PC-9 (cell line): Measurements from ENCODE around the gene ABCA2. TPM values are rescaled to one million over a fixed set of nuclear protein-coding genes. Genes with fewer than 3 reads are reported as not detected.

Experiments used
- BruUV-seq: library from RNA; stranded (reverse); fragments of 400-500 nt; replicated peaks from 2 replicates; lab custom pipeline; 2021; lab: Mats Ljungman, UMichigan
- CTCF ChIA-PET: fragments of 300-600 bp; sonication (Branson Sonifier 250); formaldehyde crosslinking; loops from one replicate; lab custom pipeline; 2022; ENCODE audit warnings: antibody characterized with exemption; lab: Charles Lee
- POLR2A ChIA-PET: fragments of 300-600 bp; sonication (Branson Sonifier 250); formaldehyde crosslinking; loops from one replicate; lab custom pipeline; 2022; ENCODE audit warnings: antibody characterized with exemption; ENCODE audit not compliant: unreplicated experiment; lab: Charles Lee
- DNase-seq, 2 experiments: peaks; one replicate each; pipeline versions ENCODE4 v3.0.0 to v3.0.0-alpha.2; 2015 to 2022; ENCODE audit warnings: mixed read lengths in 1 of 2
- H2AFZ ChIP-seq: fragments of 200-600 bp; sonication (generic); 2 replicates; pipeline ENCODE4 v1.8.1; 2017; ENCODE audit warnings: antibody characterized with exemption
- H3F3A ChIP-seq: fragments of 200-600 bp; sonication (generic); 2 replicates; pipeline ENCODE4 v1.8.1; 2017; ENCODE audit warnings: antibody characterized with exemption, mild to moderate bottlenecking, low read depth; ENCODE audit not compliant: insufficient read depth
- H3K27ac ChIP-seq: fragments of 200-600 bp; sonication (generic); 2 replicates; pipeline ENCODE4 v1.6.1; 2016; ENCODE audit warnings: mixed run types
- H3K27me3 ChIP-seq: fragments of 200-600 bp; sonication (generic); 2 replicates; pipeline ENCODE4 v1.6.1; 2016; ENCODE audit warnings: low read depth, mixed run types; ENCODE audit not compliant: insufficient read depth
- H3K36me3 ChIP-seq: fragments of 200-600 bp; sonication (generic); 2 replicates; pipeline ENCODE4 v1.6.1; 2016; ENCODE audit warnings: low read depth, mixed run types
- H3K4me1 ChIP-seq: fragments of 200-600 bp; sonication (generic); replicated peaks from 2 replicates; pipeline ENCODE4 v1.6.1; 2016; ENCODE audit warnings: mixed run types; ENCODE audit not compliant: insufficient read depth
- H3K4me2 ChIP-seq: fragments of 200-600 bp; sonication (generic); 2 replicates; pipeline ENCODE4 v1.6.1; 2017; ENCODE audit warnings: mixed run types
- H3K4me3 ChIP-seq: fragments of 200-600 bp; sonication (generic); 2 replicates; pipeline ENCODE4 v1.6.1; 2016; ENCODE audit warnings: mixed run types
- H3K79me2 ChIP-seq: fragments of 200-600 bp; sonication (generic); 2 replicates; pipeline ENCODE4 v1.6.1; 2017; ENCODE audit warnings: low read depth, mixed run types
- H3K9me2 ChIP-seq: fragments of 200-600 bp; sonication (generic); 2 replicates; pipeline ENCODE4 v1.8.1; 2017; ENCODE audit warnings: mild to moderate bottlenecking; ENCODE audit not compliant: insufficient read depth
- H3K9me3 ChIP-seq: fragments of 200-600 bp; sonication (generic); 2 replicates; pipeline ENCODE4 v1.8.1; 2016; ENCODE audit warnings: low read depth; ENCODE audit not compliant: insufficient read depth
- H4K20me1 ChIP-seq: fragments of 200-600 bp; sonication (generic); 2 replicates; pipeline ENCODE4 v1.8.1; 2017; ENCODE audit not compliant: insufficient read depth
- CTCF ChIP-seq: fragments of 200-600 bp; sonication (generic); conservative IDR thresholded peaks from 2 replicates; pipeline ENCODE4 v1.6.1; 2017; ENCODE audit warnings: mixed run types, antibody characterized with exemption, mild to moderate bottlenecking, moderate library complexity
- EZH2 ChIP-seq: fragments of 200-600 bp; sonication (generic); IDR thresholded peaks from 2 replicates; pipeline ENCODE4 v1.8.0; 2017; ENCODE audit warnings: antibody characterized with exemption, low read depth
- intact Hi-C: fragments of 100-400 bp; cut with micrococcal nuclease; formaldehyde crosslinking; loops from one replicate; pipeline ENCODE4 v1.10.0; 2022; ENCODE audit not compliant: unreplicated experiment
- total RNA-seq: library from RNA; stranded (reverse); gene quantifications from 2 replicates; pipeline ENCODE4 v1.2.3, GENCODE V29; 2021

ABCA2 gene
- total RNA-seq, 1 experiment from 2014 or later: 79.2 TPM

- Histone ChIP-seq H2AFZ (no peak overlapping the region), H3K27me3 (no peaks in the 10 kb centered on the region), H3K27ac (no peak overlapping the region), H3K4me2 (no peak overlapping the region), H3K79me2 (peaks cover 7% of the 10 kb centered on the region; the same call in 1 of the 2 replicates), H3K4me3 (no peak overlapping the region), H3K9me2 (no peaks in the 10 kb centered on the region), H3K36me3 (no peaks in the 10 kb centered on the region), H3K9me3 (no peaks in the 10 kb centered on the region), H3K4me1 (0 out of 2 replicates have a peak, but pooled peaks cover 5% of the 10 kb centered on the region), H3F3A (peaks cover 27% of the 10 kb centered on the region; the same call in 1 of the 2 replicates), H4K20me1 (no peaks in the 10 kb centered on the region; the same call in 1 of the 2 replicates)
- CTCF ChIA-PET: interaction anchor here (0.6 to 0.7 kb wide), 2 partner anchors 12 to 355 kb away, joined by 5 to 8 read pairs; no protein-coding TSS in a partner anchor
- no TSS peak for BruUV-seq
- no peak for DNase-seq
- POLR2A ChIA-PET: no interaction called here
- TF ChIP-seq EZH2: no peak
- no peak for TF ChIP-seq CTCF
- intact Hi-C loops: no loop called here
Measured at GRCh38 chr9:136988872-136989271, 39.2 kb downstream of the ABCA2 start.

GRCh38 chr9:136985853-136986252, 42.2 kb downstream of the ABCA2 start:
- ChIA-PET POLR2A (no interaction called here), CTCF (no interaction called here)
- Histone ChIP-seq H3K4me3 (no peak overlapping the region), H3K4me1 (peaks cover 9% of the 10 kb centered on the region), H3K4me2 (no peak overlapping the region), H3K9me3 (no peaks in the 10 kb centered on the region), H3K9me2 (no peaks in the 10 kb centered on the region), H3F3A (peaks cover 15% of the 10 kb centered on the region; the same call in 1 of the 2 replicates), H4K20me1 (no peaks in the 10 kb centered on the region; the same call in 1 of the 2 replicates), H3K79me2 (no peaks in the 10 kb centered on the region), H2AFZ (no peak overlapping the region), H3K36me3 (no peaks in the 10 kb centered on the region), H3K27me3 (no peaks in the 10 kb centered on the region), H3K27ac (no peak overlapping the region)
- intact Hi-C loops: no loop called here
- no peak for DNase-seq
- TF ChIP-seq EZH2 (no peak), CTCF (no peak)
- BruUV-seq: no TSS peak

GRCh38 chr9:136985027-136985602, 42.9 kb downstream of the ABCA2 start:
- H3K27ac ChIP-seq: no peak overlapping the region
- DNase-seq: no peak
- no peak for TF ChIP-seq EZH2
- no peak for TF ChIP-seq CTCF
- H3K4me2 ChIP-seq: no peak overlapping the region
- no TSS peak for BruUV-seq
- no peaks in the 10 kb centered on the region for H3K27me3 ChIP-seq
- ChIA-PET CTCF (no interaction called here), POLR2A (no interaction called here)
- no peak overlapping the region for H2AFZ ChIP-seq
- intact Hi-C loops: no loop called here
- no peak overlapping the region for H3K4me3 ChIP-seq
- no peaks in the 10 kb centered on the region for H3K9me2 ChIP-seq
- no peaks in the 10 kb centered on the region for H3K79me2 ChIP-seq
- H4K20me1 ChIP-seq: no peaks in the 10 kb centered on the region
- no peaks in the 10 kb centered on the region for H3K36me3 ChIP-seq
- H3F3A ChIP-seq: peaks cover 7% of the 10 kb centered on the region; the same call in 1 of the 2 replicates
- peaks cover 9% of the 10 kb centered on the region for H3K4me1 ChIP-seq
- H3K9me3 ChIP-seq: no peaks in the 10 kb centered on the region
